GM19099 (cell line): Measurements from ENCODE around the gene CCDC18.

Experiments
- POLR2A ChIP-seq: IDR thresholded peaks from 3 replicates; pipeline ENCODE4 v1.6.1; 2011; ENCODE audit warnings: low read depth; ENCODE audit not compliant: insufficient read length; ENCODE audit errors: extremely low read depth

The CCDC18 gene

DNA sequence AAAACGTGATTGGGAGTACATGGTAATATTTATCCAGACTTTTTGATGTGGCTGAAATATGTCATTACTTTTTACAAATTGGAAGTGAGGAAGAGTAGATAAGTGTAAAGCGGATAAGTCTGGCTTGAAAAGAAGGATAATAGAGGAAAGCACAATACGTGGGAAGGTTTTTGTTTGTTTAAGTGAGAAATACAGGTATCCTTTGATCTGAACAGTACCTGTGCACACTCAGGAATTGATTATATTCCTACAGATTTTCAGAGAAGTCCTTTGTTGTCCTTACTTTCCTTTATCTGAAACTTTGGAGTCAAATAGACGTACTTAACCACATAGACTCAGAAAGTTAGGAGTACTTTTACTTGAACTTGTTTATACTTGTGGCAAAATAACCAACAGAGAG, 20.2 kb downstream of the CCDC18 start:
- TF ChIP-seq POLR2A = no peak

DNA sequence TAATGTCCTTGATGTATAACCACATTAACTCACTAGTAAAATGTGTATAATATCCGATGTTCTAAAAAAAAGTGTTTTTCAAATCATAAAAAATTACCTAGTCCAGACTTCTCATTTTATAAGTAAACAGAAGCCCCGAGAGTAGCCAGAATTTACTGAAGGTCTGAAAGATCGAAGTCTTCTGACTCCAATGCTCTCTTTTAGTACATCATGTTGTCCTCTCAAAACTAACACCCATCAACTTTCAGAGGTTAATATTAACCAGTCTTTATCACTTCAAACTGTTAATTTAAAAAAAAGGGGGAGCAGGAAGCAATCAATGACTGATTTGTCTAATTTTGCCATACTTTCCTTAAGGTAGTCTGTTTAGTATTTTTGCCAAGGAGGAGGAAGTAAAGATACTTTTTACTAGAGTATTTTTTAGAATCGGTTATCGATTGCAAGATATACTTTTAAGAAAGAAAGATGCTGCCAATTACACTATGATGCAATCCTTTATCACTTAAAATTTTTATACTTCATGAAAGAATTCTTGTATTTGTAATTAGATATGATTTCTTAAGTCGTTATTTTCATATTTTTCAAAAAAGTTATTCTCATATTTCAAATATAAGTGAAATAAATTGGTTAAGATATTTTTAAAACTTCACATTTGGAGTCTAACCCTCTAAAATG, 25.5 kb downstream of the CCDC18 start:
- TF ChIP-seq POLR2A = no peak

DNA sequence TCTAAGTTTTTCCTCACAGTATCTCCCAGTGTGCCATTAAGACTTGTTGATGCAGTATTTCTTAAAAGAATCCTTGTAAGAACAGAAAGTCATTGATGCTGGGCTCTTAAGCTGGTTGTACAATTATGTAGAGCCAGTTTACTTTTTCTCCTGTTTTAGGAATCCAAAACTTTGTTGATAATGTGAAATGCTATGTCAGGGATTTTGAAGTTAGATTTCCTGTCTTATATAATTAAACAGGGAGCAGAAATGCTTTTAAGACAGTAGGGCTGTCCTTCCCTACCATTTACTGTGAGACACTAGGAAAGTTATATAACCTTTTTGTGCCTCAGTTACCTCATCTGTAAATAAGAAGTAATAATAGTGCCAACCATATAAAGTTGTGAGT, 26.0 kb downstream of the CCDC18 start:
- no peak for TF ChIP-seq POLR2A

DNA sequence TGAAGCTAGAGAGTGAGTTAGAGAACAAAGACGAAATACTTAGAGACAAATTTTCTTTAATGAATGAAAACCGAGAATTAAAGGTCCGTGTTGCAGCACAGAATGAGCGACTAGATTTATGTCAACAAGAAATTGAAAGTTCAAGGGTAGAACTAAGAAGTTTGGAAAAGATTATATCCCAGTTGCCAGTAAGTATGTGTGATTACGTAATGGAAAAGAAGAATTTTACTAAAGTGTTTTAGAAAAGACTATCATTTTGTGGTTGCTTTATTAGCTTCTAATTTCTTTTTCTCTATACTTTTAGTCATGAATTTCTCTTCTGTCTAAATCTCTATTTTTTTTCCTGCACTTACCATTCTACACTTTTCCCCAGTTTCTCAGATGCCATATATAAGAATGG, 26.7 kb downstream of the CCDC18 start:
- TF ChIP-seq POLR2A = no peak

DNA sequence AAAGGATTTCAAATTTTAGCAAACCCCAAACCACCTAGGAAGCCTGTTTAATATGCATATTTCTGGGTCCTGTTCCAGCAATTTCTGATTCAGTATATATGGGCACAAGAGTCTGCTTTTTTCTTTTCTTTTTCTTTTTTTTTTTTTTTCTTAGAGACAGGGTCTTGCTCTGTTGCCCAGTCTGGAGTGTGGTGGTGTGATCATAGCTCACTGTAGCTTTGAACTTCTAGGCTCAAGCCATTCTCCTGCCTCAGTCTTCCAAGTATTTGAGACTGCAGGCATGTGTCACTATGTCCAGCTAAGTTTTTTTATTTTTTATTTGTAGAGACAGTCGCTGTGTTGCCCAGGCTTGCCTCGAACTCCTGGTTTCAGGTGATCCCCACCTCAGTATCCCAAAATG, 34.8 kb downstream of the CCDC18 start:
- TF ChIP-seq POLR2A = no peak

DNA sequence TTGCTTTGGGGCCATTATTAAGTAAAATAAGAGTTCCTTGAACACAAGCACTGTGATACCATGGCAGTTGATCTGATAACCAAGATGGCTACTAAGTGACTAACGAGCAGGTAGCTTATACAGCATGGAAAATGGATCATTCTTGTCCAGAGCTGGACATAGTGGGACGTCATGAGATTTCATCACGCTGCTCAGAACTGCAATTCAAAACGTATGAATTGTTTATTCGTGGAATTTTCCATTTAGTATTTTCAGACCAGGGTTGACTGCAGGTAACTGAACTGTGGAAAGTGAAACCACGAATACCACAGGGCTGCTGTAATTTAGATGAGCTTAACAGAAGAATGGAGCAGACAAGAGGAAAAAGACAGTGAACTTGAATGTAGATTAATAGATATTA, 38.9 kb downstream of the CCDC18 start:
- no peak for TF ChIP-seq POLR2A

DNA sequence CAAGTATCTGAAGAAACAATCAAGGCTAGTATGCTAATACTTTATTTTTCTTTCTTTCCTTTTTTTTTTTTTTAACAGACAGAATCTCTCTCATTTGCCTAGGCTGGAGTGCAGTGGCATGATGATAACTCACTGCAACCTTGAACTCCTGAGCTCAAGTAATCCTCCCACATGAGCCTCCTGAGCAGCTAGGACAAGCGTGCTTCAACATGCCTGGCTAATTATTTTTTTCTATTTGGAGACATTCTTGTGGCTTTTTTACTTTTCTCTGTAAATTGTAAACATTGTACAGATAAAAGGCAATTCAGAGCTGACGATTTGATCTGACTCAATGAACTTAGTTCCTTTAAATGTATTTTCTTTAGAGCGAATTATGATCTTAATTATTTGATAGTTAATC, 41.4 kb downstream of the CCDC18 start:
- TF ChIP-seq POLR2A = no peak

DNA sequence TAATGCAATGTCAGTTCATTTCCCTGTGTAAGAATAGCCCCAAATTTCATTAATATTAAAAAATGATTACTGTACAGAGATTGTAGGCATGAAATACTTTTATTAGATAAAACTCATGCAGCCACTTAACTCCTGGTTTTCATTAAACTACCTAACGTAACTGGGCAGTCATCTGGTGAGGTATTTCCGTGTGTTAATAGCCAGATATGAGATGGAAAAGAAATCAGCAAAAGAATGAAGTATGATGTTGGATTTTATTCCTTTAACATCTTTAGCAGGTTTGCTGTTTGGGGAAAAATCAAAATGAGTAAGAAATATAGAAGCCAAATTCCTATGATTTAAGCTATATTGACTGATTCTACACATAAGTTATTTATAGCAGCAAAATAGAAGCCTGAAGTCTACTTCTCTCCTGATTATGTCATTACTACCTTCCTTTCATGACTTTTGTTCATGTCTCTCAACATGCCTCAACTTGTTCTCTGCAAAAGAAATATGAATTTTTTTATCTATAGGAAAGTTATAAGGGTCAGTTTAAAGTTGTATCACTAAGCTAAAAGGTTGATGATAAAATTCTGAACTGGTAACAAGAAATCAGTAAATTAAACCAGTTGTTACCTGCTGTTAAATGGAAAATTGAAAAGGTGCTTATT, 42.6 kb downstream of the CCDC18 start:
- TF ChIP-seq POLR2A = no peak

DNA sequence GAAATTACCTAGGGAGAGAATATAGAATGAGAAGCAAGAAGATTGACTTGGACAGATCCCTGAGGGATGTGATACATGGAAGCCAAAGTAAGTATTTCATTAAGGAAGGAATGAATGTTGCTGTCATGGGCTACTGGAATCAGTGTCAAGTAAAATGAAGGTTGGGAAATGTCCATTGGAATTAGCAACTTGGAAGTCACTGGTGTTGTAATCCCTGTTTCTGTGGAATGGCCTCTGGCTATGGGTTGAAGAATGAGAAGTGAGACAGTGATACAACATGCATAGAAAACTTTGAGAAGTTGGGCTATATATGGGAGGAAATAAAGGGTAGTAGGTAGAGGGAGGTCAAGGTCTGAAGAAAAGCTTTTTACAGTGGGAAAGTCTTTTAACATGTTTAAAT, 54.7 kb downstream of the CCDC18 start:
- TF ChIP-seq POLR2A = no peak

DNA sequence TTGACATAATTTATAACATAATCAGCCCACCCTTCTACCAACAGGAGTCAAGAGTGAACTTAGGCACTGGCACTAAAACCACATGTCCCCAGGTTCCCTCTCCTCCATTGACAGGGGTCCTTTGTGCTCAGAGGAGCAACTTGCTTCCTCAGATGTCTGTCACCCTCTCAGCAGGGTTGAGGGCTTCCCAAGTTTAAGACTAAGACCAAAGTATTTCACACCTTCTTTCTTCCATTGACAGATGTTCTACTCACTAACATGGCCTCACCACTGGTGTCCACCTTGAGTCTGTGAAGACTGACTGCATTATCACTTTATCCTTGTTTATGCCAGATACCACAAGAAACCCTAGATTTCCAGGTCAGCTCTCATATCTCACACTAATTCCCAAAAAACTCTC, 56.5 kb downstream of the CCDC18 start:
- no peak for TF ChIP-seq POLR2A

DNA sequence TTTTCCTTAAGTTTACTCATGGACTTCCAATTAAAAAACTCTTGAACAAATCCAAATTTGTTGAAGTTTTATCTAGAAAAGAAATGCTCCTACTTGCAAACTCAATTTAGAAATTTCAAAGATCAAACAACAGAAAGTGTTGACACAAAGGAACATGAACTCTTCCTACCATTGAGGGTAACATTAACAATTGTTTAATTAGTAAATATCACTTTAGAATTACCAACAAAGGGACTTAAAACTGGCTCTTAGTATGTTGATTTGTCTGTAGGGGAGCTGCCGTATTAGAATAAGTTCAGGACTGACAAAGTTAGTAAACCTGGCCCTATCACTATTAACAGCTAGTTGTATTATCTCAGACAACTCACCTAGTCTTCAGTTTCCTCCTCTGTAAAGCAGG, 57.9 kb downstream of the CCDC18 start:
- no peak for TF ChIP-seq POLR2A

DNA sequence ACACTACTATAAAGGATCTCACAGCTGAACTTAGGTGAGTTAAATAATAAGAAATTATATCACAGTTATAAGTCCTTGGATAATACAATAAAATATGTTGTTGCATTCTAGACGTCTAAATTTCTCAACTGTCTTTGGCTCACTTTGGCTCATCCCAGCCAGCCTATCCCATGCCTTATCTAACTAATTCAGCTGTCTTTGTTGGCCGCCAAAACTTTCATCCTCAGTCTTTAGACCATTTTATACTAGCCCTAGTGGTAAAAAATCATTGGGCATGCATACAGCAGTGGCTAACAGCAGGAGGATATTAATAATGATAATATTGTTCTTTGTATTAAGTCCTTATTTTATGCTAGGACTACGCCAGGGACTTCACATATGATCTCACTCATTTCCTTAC, 59.3 kb downstream of the CCDC18 start:
- no peak for TF ChIP-seq POLR2A

DNA sequence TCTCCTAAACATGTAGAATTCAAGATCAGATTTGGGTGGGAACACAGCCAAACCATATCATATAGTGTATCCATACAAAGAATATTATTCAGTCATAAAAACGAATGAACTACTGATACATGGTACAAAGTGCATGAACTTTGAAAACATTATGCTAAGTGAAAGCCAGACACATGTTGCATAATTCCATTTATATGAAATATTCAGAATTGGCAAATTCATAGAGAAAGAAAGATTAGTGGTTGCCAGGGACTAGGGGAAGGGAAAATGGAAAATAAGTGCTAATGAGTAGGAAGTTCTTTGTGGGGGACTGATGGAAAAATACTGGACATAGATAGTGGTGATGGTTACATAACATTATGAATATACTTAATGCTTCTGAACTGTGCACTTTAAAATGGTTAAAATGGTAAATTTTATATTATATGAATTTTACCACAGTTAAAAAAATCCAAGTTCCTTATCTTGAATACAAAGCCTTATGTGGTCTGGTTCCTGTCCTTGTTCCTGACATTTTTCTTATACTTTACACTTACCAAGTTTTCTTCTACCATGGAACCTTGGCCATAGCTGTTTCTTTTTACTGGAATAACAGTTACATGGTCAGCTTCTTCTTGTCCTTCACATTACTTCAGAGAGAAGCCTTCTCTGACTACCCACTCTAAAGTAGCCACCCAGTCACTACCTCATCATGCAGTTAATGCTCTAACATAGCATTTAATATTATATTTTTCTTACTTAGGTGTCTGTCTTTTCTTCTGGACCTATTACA, 64.0 kb downstream of the CCDC18 start:
- TF ChIP-seq POLR2A = no peak

DNA sequence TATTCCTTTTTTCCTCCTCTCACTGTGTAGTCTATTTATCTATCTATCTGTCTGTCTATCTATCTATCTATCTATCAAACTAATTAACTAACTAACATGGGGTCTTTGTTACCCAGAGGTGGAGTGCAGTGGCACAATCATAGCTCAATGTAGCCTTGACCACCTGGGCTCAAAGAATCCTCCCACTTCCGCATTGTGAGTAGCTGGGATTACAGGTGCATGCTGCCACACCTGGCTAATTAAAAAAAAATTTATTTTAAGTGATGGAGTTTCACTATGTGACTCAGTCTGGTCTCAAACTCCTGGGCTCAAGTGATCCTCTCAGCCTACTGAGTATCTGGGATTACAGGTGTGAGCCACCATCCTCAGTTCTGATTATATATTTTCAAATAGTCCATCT, 71.4 kb downstream of the CCDC18 start:
- no peak for TF ChIP-seq POLR2A

DNA sequence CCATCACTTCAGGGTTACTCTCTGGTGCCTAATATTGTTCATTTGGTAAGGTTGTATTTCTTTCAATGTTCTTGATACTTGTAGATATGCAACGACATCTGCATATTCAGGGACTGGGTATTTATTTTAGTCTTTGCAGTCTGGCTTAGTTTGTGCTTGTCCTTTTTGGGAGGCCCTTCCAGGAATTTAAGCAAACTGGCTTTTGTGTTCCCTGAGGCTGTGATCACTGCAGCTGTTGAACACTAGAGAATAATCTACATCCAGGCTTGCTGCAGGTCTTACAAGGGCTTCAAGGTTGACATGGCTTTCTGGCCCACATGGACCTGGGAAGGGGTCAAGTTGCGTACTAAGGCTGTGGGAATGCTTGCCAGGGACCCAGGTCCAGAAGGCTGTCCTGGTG, 72.1 kb downstream of the CCDC18 start:
- no peak for TF ChIP-seq POLR2A

DNA sequence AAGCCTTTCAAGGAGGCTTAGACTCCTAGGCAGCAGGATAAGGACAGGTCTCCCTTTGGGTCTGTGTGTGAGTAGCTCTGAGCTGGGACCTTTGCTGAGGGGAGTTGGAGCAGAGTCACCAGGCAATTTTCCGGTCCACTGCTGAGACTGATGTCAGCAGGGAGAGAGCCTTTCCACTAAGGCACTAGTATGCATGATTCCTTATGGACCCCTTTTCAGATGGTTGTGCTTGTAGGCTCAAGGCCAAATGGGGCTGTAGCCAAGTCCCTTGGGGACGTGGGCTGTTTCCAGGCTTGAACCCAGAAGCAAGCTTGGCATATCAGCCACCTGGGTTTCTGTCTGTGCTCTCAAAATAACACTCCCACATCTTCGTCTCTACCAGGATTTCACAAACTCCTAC, 73.0 kb downstream of the CCDC18 start:
- no peak for TF ChIP-seq POLR2A
